CD4-positive, alpha-beta T cell treated with Interleukin-6 at 100 ng/mL for 8 hours (primary cell): ENCODE measurements around the gene IL3RA.
A peak's percentile ranks its signal among the peaks of the same experiment; 100 is the strongest.
"Not testable (repeated sequence)": the region's sequence is repeated elsewhere in the genome, so short reads cannot be mapped to it uniquely, and the experiment has no call there.

ENCODE experiments used
- DNase-seq: peaks from one replicate; pipeline ENCODE4 v3.0.0-alpha.2; 2020; ENCODE audit warnings: mixed read lengths, low spot score

Gene IL3RA

DNA sequence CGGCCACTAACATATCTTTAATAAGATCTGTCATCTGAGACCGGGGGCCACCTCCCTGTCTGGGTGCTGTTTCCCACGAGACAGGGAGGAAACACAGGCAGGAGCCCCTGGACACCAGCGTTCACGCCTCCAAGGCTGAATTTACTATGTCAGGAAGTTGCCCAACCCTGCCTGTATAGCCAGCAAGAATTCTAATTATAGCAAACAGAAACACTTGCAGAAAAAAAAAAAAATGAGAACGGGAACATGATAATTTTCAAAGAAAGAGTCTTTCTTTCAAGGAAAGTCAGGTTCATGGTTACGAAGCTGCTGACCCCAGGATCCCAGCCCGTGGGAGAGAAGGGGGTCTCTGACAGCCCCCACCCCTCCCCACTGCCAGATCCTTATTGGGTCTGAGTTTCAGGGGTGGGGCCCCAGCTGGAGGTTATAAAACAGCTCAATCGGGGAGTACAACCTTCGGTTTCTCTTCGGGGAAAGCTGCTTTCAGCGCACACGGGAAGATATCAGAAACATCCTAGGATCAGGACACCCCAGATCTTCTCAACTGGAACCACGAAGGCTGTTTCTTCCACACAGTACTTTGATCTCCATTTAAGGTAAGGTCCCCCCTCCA, at the start of gene IL3RA:
Gene IL3RA, plus strand, starts transcription at position 455 of the 613 bp plus-strand sequence. CDS start 4,981 bp downstream, outside the sequence.
- no peak for DNase-seq

DNA sequence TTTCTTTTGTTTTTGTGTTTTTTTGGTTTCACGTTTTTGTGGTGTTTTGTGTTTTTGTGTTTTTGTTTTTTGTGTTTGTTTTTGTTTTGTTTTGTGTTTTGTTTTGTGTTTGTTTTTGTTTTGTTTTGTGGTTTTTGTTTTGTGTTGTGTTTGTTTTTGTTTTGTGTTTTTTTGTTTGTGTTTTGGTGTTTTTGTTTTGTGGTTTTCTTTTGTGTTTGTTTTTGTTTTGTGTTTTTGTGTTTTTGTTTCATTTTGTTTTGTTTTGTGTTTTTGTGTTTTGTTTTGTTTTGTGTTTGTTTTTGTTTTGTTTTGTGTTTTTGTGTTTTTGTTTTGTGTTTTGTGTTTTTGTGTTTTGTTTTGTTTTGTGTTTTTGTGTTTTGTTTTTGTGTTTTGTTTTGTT, 47.0 kb upstream of the IL3RA start:
- DNase-seq = no peak

DNA sequence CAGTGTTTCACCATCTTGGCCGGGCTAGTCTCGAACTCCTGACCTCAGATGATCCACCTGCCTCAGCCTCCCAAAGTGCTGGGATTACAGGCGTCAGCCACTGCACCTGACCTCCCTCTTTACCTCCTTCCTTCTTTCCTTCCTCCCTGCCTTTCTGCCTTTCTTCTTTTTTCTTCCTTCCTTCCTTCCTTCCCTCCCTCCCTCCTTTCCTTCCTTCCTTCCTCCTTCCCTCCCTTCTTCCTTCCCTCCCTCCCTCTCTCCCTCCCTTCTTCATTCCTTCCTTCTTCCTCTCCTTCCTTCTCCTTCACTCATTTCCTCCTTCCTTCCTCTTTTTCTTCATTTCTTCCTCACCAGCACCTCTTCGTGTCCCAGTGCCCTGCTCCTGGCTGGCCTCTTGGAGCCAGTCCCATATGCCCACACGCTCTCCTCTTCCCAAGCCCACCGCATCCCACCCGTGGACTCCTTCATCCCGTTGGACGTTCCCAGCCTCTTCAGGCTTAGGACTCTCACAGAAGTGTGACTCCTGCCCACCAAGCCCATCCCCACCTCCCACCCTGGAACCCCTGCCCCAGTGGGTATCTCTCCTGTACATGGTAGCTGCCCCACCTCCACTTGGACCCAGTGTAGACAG, 45.4 kb upstream of the IL3RA start:
- DNase-seq = no peak

DNA sequence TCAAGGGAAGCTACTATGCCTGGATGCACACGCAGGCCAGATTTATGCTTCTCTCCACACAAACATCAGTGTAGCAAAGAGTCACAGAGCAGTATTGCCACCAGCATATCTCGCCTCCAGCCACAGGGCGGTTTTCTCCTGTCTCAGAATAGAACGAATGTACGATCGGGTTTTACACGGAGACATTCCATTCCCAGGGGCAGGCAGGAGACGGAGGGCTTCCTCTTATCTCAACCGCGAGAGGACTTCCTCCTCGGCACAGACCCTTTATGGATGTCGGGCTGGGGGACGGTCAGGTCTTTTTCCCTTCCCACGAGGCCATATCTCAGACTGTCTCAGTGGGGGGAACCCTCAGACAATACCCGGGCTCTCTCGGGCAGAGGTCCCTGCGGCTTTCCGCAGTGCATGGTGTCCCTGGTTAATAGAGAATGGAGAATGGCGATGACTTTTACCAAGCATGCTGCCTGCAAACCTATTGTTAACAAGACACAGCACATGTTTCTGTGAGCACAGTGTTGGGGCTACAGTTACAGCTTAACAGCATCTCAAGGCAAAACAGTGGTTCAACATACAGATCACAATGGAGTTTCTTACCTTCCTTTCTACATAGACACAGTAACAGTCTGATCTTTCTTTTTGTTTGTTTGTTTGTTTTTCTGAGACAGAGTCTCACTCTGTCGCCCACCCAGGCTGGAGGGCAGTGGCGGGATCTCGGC, 43.9 kb upstream of the IL3RA start:
- DNase-seq = no peak

DNA sequence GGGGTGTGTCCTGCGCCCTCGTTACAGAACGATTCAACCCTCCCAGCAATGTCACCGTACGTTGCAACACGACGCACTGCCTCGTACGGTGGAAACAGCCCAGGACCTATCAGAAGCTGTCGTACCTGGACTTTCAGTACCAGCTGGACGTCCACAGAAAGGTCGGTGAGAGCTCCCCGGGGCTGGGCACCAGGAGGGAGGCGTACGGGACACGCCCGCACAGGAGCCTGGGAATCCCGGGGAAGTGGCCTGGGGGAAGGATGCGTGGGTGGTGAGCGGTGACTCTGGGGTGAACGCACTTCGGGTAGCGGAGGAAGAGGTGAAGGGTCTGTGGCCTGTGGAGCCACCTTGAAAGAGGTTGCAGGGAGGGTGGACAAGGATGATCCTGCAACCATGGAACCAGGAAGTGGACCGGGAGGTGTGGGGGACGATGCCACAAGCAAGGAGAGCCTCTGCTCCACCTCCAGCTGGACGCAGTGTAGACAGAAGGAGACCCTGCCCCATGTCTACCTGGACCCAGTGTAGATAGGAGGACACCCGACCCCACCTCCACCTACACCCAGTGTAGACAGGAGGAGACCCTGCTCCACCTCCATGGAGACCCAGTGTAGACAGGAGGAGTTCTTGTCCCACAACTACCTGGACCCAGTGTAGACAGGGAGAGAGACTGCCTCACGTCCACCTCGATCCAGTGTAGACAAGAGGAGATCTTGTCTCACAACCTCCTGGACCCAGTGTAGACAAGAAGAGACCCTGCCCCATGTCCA, 42.1 kb upstream of the IL3RA start:
- DNase-seq = no peak

DNA sequence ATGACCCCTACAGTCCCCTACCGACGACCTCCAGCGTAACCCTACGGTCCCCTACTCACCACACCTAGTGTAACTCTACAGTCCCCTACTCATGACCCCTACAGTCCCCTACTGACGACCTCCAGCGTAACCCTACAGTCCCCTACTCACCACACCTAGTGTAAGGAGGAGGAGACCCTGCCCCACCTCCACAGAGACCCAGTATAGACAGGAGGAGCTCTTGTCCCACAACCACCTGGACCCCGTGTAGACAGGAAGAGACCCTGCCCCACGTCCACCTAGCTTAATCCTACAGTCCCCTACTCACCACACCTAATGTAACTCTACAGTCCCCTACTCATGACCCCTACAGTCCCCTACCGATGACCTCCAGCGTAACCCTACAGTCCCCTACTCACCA, 41.0 kb upstream of the IL3RA start:
- no peak for DNase-seq

DNA sequence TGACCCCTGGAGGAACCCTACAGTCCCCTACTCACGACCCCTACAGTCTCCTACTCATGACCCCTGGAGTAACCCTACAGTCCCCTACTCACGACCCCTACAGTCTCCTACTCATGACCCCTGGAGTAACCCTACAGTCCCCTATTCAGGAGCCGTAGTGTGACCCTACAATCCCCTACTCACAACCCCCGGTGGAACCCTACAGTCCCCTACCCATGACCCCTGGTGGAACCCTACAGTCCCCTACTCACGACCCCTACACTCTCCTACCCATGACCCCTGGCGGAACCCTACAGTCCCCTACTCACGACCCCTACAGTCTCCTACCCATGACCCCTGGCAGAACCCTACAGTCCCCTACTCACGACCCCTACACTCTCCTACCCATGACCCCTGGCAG, 39.0 kb upstream of the IL3RA start:
- not testable (repeated sequence) for DNase-seq

DNA sequence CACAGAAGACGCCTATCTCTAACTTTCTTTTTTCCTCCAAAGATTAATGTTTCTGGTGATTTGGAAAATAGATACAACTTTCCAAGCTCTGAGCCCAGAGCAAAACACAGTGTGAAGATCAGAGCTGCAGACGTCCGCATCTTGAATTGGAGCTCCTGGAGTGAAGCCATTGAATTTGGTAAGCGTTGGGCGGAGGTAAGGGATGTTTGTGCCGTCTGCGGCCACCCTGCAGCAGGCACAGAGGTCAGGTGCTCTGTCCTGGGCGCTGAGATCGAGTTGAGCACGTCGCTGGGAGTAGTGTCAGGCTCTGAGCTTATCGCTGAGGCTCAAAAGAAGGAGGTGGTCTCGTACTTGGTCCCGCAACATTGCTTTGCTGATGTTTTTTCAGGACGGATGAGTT, 36.1 kb upstream of the IL3RA start:
- no peak for DNase-seq

DNA sequence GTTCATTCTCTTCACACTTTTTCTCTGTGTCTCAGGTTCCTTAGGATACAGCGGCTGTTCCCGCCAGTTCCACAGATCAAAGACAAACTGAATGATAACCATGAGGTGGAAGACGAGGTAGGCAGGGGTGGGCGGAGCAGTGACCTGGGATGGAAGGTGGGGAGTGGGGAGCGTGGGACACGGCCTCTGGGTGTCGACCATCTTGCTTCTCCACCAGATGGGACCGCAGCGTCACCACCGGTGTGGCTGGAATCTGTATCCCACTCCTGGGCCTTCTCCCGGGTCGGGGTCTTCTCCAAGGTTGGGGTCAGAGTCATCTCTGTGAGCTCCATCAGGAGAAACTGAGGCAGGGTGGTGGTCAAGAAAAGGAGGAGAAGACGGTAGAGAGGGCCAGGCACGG, 31.2 kb upstream of the IL3RA start:
- DNase-seq = no peak

DNA sequence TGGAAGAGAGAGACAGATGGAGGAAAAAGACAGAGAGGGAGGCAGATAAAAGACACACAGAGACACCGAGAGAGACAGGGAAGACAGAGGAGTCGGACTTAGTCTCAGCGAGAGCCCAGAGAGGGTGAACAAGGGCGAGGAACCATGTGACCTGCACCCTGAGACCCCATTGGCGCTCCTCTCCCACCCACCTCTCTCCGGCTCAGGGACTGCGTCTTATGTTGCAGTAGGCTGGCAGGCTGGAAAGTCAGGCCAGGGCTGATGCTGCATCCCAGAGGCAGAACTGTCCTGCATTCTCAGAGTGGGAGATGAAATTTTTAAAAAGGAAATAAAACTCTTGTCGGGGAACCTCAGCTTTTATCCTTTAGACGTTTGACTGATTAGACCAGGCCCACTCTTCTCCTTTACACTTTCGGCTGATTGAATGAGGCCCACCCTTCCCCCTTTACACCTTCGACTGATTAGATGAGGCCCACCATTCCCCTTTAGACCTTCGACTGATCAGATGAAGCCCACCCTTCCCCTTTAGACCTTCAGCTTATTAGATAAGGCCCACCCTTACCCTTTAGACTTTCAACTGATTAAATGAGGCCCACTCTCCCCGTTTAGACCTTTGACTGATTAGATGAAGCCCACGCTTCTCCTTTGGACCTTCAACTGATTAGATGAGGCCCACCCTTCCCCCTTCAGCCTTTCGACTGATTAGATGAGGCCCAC, 29.5 kb upstream of the IL3RA start:
- DNase-seq = no peak

DNA sequence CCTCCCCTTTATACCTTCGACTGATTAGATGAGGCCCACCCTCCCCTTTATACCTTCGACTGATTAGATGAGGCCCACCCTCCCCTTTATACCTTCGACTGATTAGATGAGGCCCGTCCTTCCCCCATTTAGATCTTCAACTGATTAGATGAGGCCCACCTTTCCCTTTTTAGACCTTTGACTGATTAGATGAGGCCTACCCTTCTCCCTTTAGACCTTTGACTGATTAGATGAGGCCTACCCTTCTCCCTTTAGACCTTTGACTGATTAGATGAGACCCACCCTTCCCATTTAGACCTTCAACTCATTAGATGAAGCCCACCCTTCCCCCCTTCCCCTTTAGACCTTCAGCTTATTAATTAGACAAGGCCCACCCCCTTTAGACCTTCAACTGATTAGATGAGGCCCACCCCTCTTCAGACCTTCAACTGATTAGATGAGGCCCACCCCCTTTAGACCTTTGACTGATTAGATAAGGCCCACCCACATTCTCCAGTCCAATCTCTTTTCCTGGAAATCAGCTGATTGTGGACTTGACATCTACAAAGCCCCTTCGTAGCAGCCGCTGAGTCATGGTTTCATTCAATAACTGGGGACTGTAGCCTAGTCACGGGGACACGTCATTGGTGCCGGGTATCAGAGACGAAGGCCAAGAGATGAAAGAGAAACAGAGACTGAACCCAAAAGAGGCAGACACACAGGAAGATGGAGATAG, 28.8 kb upstream of the IL3RA start:
- no peak for DNase-seq

DNA sequence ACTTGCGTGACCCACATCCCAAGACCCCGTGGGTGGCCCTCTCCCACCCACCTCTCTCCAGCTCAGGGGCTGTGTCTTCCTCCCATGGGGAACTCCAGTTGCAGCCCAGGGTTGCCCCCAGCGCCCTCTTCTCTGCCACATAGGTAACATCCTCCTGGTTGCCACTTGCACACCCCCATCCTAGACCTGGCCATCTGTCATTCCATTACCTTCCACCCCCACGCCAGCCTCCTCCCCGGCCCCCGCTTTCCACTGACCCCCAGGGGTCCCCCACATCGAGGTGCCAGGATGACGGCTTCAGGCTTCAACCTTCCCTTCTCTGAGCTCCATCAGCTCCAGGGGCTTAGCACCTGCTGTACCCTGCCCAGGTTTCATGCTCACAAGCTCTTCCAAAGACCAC, 28.1 kb upstream of the IL3RA start:
- DNase-seq = no peak

DNA sequence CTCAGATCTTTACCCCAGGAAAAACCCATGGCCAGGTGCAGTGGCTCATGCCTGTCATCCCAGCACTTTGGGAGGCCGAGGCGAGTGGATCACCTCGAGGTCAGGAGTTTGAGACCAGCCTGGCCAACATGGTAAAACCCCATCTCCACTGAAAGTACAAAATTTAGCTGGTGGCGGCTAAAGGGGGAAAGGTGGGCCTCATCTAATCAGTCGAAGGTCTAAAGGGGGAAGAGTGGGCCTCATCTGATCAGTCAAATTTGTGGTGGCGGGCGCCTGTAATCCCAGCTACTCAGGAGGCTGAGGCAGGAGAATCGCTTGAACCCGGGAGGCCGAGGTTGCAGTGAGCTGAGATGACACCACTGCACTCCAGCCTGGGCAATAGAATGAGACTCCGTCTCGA, 27.7 kb upstream of the IL3RA start:
- not testable (repeated sequence) for DNase-seq

DNA sequence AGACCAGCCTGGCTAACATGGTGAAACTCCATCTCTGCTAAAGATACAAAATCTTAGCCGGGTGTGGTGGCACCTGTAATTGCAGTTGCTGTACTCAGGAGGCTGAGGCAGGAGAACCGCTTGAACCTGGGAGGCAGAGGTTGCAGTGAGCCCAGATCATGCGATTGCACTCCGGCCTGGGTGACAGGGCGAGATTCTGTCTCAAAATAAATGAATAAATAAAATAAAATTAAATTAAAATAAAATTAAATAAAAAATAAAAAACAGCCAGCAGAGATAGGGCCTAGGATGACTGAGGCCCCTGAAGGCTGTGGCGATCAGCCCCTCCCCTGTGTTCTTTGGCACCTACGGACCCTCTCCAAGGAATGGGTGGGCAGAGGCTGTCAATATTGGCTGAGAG, 22.8 kb upstream of the IL3RA start:
- DNase-seq = no peak

DNA sequence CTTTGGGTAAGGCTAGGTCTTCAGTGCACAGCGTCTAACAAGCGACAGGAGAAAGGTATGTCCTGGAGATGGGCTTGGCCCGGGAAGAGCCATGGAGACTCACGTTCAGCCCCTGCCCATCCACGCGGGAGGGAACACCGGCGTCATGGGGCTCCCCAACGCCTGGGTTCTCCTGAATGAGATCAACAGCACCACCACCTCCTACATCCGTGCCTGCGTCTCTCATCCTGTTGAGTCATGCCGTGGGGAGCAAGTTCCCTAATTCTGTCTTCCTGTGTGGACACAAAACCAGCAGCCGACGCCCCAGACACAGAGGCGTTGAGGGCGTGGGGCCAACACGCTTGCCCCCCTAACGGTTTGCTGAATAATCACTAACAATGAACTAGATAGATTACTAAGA, 20.1 kb upstream of the IL3RA start:
- DNase-seq = peak; percentile 16

DNA sequence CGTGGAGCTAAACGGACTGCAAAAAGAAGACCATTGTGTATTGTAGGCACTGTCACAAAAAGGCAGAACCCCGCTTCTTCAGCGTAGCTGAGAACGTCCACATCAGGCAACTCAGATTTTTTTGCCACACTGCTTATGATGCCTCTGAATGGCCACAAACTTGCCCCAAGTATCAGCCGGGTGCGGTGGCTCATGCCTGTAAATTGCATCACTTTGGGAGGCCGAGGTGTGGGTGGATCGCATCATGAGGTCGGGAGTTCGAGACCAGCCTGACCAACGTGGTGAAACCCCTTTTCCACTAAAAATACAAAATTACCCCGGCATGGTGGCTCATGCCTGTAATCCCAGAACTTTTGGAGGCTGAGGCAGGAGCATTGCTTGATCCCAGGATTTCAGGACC, 14.9 kb upstream of the IL3RA start:
- no peak for DNase-seq

DNA sequence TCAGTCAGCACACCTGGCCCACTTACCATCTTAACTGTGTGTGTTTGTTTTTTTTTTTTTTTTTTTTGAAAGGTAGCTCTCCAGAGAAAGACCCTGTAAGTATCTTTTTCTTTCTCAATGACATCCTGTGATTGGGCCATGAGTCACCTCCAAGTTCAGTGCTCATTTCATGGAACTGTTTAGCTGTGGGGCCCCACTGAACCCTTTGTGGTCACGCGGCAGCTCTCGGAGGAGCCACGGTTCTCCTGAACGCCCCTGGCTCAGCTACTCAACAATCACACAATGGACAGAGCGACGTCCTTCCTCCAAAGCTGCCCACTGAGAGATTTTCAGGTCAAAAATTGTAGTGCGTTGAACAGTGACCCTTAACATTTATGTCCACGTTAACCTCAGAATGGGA, 14.2 kb upstream of the IL3RA start:
- no peak for DNase-seq

DNA sequence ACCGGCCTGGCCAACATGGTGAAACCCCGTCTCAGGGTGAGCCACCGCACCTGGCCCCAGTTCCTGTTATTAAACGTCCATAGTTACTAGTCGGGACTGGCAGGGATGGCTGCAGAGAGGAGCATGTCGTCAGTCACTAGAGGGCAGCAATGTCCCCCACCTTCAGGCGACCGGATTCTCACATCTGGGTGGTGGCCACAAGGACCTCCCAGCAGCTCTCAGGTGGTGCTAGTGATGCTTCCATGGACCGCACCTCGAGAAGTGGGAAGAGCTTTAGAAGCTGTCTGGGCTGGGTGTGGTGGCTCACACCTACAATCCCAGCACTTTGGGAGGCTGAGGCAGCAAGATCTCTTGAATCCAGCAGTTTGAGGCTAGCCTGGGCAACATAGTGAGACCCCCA, 13.3 kb upstream of the IL3RA start:
- DNase-seq = peak; percentile 45

DNA sequence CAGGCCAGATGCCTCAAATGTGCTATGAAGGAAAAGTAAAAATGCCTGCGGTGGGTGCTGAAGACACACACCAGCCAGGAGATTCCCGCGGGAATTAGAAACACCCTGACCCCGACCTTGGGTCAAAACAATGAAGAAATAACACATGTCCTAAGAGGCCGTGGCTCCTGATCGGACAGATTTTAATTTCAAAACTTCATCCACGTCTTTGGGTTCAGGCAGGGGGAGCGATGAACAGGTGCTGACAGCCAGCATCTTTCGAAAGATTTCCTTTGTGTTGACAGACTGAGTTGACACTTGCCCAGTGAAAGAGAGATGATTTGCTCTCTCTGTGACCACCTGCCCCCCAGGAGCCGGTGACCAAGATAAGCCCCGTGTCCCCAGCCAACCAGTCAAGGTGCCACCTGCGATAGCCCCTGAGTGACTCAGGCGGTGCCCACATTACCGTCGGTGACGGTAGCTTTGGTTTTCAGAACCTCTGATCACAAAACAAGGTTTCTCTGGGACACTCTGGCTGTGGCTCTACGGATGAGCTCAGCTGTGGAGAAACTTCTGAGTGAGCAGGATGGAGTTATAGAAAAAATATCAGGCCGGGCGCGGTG, 11.0 kb upstream of the IL3RA start:
- no peak for DNase-seq

DNA sequence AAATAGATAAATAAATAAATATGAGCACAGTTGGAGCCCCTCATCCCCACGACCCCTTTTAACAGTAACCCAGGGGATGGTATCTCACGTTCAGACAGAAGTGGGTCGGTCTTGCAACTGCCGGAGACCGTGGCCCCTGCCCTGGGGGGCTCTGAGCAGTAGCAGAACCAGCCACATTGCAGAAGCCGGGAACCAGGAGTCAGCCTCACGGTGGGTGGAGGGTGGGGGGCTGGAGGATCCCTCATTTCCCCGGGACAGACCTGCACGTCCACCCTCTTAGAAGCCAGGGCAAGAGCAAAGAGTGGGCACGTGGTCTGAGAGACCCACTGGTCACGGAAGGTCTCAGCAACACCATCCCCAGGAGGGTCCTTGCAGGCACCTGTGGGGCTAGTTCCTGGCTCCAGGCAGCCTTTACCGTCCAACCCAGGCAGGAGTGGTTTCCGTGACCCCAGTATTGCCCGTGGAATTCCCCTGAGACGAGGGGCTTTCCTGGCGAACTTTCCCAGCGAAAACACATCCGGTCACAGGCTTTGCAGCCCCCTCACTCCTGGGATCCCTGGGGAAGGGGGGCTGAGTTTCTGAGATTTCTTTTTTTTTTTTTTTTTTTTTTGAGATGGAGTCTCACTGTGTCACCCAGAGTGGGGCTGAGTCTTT, 8.8 kb upstream of the IL3RA start:
- DNase-seq = no peak

DNA sequence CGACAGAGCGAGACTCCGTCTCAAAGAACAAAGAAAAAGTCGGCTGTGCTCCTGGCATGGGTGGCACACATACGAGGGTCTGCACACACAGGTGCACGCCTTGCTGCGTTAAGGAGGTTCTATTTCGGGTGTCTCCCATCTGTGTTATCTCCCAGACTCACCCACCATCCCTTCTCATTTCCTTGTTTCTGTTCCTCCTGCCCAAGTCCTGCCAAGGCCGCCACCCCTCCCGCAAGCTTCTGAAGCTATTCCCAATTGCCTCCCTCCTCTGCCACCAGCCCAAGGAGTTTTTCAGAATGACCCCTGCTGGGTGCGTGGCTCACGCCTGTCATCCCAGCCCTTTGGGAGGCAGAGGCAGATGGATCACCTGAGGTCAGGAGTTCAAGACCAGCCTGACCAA, 6.0 kb upstream of the IL3RA start:
- DNase-seq = no peak
